Nephron (organoid): ENCODE measurements around the gene ZBTB44.

Experiments
- H3K27ac Mint-ChIP-seq, 3 experiments: 2 replicates each; pipeline ENCODE4 v1.8.0; 2020; ENCODE audit warnings: mixed read lengths in 3 of 3, mild to moderate bottlenecking in 2 of 3, moderate library complexity in 1 of 3
- H3K27me3 Mint-ChIP-seq: 2 replicates; pipeline ENCODE4 v1.8.0; 2021; ENCODE audit warnings: low read depth, mild to moderate bottlenecking, moderate library complexity, mixed read lengths
- H3K36me3 Mint-ChIP-seq: 2 replicates; pipeline ENCODE4 v1.8.0; 2020; ENCODE audit warnings: low read depth, mixed read lengths
- H3K4me1 Mint-ChIP-seq: 2 replicates; pipeline ENCODE4 v1.8.0; 2020; ENCODE audit warnings: mixed read lengths
- H3K4me3 Mint-ChIP-seq, 3 experiments: 2 replicates each; pipeline ENCODE4 v1.8.0; 2020; ENCODE audit warnings: mild to moderate bottlenecking in 3 of 3, mixed read lengths in 3 of 3, moderate library complexity in 2 of 3
- H3K9me3 Mint-ChIP-seq: 2 replicates; pipeline ENCODE4 v1.8.0; 2020; ENCODE audit warnings: mixed read lengths
- TF ChIP-seq, protein P1 (sequence below), 3 experiments: fragments of 200-600 bp; sonication (generic); IDR thresholded peaks; one replicate each; pipeline ENCODE4 v1.5.0; 2021; ENCODE audit warnings: antibody characterized with exemption in 3 of 3; ENCODE audit not compliant: unreplicated experiment in 3 of 3

ZBTB44 gene

DNA sequence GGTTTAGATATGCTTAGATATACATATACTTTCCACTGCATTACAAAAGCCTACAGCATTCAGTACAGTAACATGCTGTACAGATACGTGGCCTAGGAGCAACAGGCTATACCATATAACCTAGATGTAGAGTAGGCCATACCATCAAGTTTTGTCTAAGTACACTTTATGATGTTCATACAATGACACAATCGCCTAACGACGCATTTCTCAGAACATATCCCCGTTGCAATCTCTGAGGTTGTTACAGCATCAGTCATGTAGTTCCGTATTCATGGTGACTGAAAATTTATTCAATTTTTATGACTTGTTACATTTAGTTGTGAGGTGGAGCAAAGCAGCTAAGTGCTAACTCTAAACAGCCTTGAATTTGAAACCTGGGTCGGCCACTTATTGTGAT, 6.7 kb downstream of the ZBTB44 start:
- peaks cover 18% of the 10 kb centered on the region for H3K4me1 Mint-ChIP-seq
- no peaks in the 10 kb centered on the region for H3K27me3 Mint-ChIP-seq
- TF ChIP-seq, protein P1, sequence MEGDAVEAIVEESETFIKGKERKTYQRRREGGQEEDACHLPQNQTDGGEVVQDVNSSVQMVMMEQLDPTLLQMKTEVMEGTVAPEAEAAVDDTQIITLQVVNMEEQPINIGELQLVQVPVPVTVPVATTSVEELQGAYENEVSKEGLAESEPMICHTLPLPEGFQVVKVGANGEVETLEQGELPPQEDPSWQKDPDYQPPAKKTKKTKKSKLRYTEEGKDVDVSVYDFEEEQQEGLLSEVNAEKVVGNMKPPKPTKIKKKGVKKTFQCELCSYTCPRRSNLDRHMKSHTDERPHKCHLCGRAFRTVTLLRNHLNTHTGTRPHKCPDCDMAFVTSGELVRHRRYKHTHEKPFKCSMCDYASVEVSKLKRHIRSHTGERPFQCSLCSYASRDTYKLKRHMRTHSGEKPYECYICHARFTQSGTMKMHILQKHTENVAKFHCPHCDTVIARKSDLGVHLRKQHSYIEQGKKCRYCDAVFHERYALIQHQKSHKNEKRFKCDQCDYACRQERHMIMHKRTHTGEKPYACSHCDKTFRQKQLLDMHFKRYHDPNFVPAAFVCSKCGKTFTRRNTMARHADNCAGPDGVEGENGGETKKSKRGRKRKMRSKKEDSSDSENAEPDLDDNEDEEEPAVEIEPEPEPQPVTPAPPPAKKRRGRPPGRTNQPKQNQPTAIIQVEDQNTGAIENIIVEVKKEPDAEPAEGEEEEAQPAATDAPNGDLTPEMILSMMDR (IDR thresholded peaks at IDR 0.05; ENCODE audit: unreplicated experiment in 3 of 3), result no peak
- peaks cover 49% of the 10 kb centered on the region for H3K36me3 Mint-ChIP-seq
- H3K4me3 Mint-ChIP-seq, result no peak overlapping the region
- H3K9me3 Mint-ChIP-seq, result peaks cover 31% of the 10 kb centered on the region
- no peak overlapping the region for H3K27ac Mint-ChIP-seq

DNA sequence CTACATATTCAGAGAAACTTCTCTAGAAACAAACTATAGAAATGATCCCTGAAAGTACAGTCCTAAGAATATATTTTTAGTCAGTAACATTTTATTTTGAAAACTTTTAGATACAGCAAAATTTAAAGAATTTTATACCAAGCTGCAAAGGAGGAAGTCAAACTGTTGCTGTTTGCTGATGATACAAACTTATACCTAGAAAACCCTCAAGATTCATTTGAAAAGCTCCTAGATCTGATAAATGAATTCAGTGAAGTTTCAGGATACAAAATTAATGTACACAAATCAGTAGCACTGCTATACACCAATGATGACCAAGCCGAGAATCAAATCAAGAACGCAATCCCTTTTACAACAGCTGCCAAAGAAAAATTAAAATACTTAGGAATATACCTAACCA, 10.1 kb downstream of the ZBTB44 start:
- Mint-ChIP-seq H3K36me3 (peaks cover 72% of the 10 kb centered on the region), H3K4me1 (peaks cover 17% of the 10 kb centered on the region), H3K4me3 (no peak overlapping the region), H3K27me3 (no peaks in the 10 kb centered on the region), H3K9me3 (peaks cover 31% of the 10 kb centered on the region), H3K27ac (no peak overlapping the region)
- TF ChIP-seq, protein P1 (IDR thresholded peaks at IDR 0.05; ENCODE audit: unreplicated experiment in 3 of 3), result no peak

DNA sequence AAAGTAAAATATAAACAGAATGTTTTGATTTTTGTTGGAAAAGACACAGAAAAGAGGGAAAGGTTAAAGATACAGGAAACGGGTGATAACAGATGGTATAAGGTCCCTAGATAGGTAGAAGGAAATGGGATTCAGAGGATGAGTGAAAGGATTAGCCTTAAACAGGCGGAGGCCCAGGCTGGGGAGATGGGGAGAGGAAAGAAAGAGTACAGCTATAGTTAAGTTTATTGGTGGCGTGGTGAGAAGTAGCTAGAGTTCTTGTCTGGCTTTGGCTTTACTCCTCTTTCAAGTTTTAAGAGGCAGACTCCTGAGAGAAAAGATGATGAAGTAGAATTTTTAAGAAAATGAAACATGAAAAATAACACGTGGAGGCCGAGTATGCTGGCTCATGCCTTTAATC, 13.7 kb downstream of the ZBTB44 start:
- H3K27me3 Mint-ChIP-seq, result no peaks in the 10 kb centered on the region
- H3K4me3 Mint-ChIP-seq, result no peak overlapping the region
- H3K27ac Mint-ChIP-seq, result no peak overlapping the region
- H3K4me1 Mint-ChIP-seq, result peaks cover 17% of the 10 kb centered on the region
- peaks cover 13% of the 10 kb centered on the region for H3K9me3 Mint-ChIP-seq
- H3K36me3 Mint-ChIP-seq, result peaks cover 61% of the 10 kb centered on the region
- TF ChIP-seq, protein P1 (IDR thresholded peaks at IDR 0.05; ENCODE audit: unreplicated experiment in 3 of 3), result no peak

DNA sequence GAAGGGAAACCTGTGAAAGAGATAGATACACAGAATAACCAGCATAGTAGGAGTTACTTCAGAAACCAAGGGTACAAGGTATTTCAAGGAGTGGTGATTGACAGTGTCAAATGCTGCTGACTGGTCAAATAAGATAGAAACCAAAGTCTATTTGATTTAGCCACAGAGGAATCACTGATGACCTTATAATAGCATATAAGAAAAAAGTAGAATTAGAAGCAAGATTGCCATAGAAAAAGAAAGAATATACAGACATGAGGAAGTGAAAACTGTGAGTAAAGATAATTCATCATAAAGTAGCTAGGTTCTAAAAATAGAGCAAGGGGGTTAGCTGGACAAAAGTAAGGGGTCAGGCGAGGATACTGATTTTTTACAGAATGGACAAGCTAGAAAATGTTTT, 14.2 kb downstream of the ZBTB44 start:
- H3K27me3 Mint-ChIP-seq, result no peaks in the 10 kb centered on the region
- no peak overlapping the region for H3K4me3 Mint-ChIP-seq
- TF ChIP-seq, protein P1 (IDR thresholded peaks at IDR 0.05; ENCODE audit: unreplicated experiment in 3 of 3), result no peak
- H3K27ac Mint-ChIP-seq, result peak overlapping the region in 1 of 3 experiments; percentile 23
- H3K36me3 Mint-ChIP-seq, result peaks cover 62% of the 10 kb centered on the region
- peaks cover 13% of the 10 kb centered on the region for H3K9me3 Mint-ChIP-seq
- H3K4me1 Mint-ChIP-seq, result peaks cover 17% of the 10 kb centered on the region

DNA sequence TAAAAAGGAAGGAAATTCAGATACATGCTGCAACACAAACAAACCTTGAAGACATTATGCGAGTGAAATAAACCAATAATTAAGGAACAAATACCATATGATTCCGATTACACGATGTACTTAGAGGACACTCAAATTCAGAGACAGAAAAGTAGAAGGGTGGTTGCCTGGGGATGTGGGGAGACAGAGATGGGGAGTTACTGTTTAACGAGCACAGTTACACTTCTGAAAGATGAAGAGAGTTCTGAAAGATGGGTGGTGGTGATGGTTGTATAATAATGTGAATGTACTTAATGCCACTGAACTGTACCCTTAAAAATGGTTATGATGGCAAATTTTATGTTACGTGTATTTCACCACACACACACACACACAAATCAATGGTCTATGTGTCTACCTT, 14.7 kb downstream of the ZBTB44 start:
- Mint-ChIP-seq H3K4me3 (no peak overlapping the region), H3K36me3 (peaks cover 62% of the 10 kb centered on the region), H3K4me1 (peaks cover 17% of the 10 kb centered on the region), H3K9me3 (peaks cover 7% of the 10 kb centered on the region), H3K27me3 (no peaks in the 10 kb centered on the region), H3K27ac (no peak overlapping the region)
- TF ChIP-seq, protein P1 (IDR thresholded peaks at IDR 0.05; ENCODE audit: unreplicated experiment in 3 of 3), result no peak

DNA sequence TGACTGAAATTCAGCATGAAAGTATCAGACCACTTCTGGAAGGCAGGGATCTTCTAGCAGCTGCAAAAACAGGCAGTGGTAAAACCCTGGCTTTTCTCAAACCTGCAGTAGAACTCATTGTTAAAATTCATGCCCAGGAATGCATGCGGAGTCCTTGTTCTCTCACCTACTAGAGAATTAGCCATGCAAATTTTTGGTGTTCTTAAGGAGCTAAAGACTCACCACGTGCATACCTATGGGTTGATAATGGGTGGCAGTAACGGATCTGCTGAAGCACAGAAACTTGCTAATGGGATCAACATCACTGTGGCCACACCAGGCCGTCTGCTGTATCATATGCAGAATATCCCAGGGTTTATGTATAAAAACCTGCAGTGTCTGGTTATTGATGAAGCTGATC, 19.1 kb downstream of the ZBTB44 start:
- Mint-ChIP-seq H3K27ac (no peak overlapping the region), H3K4me3 (no peak overlapping the region), H3K36me3 (peaks cover 56% of the 10 kb centered on the region), H3K4me1 (peaks cover 10% of the 10 kb centered on the region), H3K27me3 (no peaks in the 10 kb centered on the region), H3K9me3 (peaks cover 5% of the 10 kb centered on the region)
- TF ChIP-seq, protein P1 (IDR thresholded peaks at IDR 0.05; ENCODE audit: unreplicated experiment in 3 of 3), result no peak
